T-helper 17 cell (primary cell): ENCODE measurements around the gene COG4. TPM values are rescaled to one million over a fixed set of nuclear protein-coding genes. Genes with fewer than 3 reads are reported as not detected.

ENCODE experiments used
- ATAC-seq: fragments of 150-1000 bp; cut with Tn5 transposase; 2 replicates; pipeline ENCODE4 v1.10.0; 2021; ENCODE audit warnings: mild to moderate bottlenecking, moderate library complexity
- DNase-seq, 3 donors: peaks; one replicate each; pipeline versions ENCODE4 v3.0.0 to v3.0.0-alpha.2; 2020 to 2021
- H3K9me3 ChIP-seq: one replicate; pipeline ENCODE4 v1.7.0; 2013; ENCODE audit warnings: low read length, mild to moderate bottlenecking; ENCODE audit not compliant: control insufficient read depth, poor library complexity, severe bottlenecking
- H3K27ac Mint-ChIP-seq: one replicate; pipeline ENCODE4 v1.8.0; 2022; ENCODE audit warnings: mild to moderate bottlenecking, moderate library complexity, mixed read lengths
- H3K27me3 Mint-ChIP-seq: one replicate; pipeline ENCODE4 v1.8.0; 2022; ENCODE audit warnings: mixed read lengths
- H3K36me3 Mint-ChIP-seq: one replicate; pipeline ENCODE4 v1.8.0; 2022; ENCODE audit warnings: low read depth, mixed read lengths
- H3K4me1 Mint-ChIP-seq: one replicate; pipeline ENCODE4 v1.8.0; 2022; ENCODE audit warnings: mild to moderate bottlenecking, mixed read lengths
- H3K4me3 Mint-ChIP-seq: one replicate; pipeline ENCODE4 v1.8.0; 2022; ENCODE audit warnings: mild to moderate bottlenecking, moderate library complexity, mixed read lengths
- total RNA-seq, 4 donors: library from RNA in 2 of 4; stranded (reverse) in 2 of 4; gene quantifications; one replicate each; pipeline ENCODE4 v1.2.3 and lab custom pipeline; 2022 to 2026

COG4 gene
- total RNA-seq, 2 donors from 2014 or later, result 26.3 to 54.0 TPM

DNA sequence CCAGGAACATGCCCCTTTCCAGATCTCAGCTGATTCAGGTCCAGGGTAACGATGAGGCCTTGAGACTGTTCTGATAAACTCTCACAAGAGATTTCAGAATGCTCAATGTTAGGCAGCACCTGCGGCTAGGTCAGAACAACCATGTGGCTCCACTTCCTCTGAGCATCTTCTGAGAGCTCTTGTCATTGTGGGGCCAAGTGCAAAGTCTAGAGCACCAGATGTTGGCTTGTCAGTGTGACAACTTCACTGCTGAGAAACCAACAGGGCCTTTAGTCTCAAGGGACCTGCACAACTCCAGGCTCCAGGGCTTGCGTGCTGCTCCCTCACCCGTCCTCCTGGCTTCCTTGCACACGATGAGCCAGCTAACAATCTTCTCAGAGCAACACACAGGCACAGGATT is 39.9 kb downstream of the COG4 start:
- ATAC-seq (no peak), DNase-seq (no peak)
- H3K27ac Mint-ChIP-seq, result peak overlapping the region; percentile 9
- peaks cover 5% of the 10 kb centered on the region for H3K4me1 Mint-ChIP-seq
- no peaks in the 10 kb centered on the region for H3K36me3 Mint-ChIP-seq
- no peaks in the 10 kb centered on the region for H3K9me3 ChIP-seq
- H3K4me3 Mint-ChIP-seq, result no peak overlapping the region
- H3K27me3 Mint-ChIP-seq, result no peaks in the 10 kb centered on the region

DNA sequence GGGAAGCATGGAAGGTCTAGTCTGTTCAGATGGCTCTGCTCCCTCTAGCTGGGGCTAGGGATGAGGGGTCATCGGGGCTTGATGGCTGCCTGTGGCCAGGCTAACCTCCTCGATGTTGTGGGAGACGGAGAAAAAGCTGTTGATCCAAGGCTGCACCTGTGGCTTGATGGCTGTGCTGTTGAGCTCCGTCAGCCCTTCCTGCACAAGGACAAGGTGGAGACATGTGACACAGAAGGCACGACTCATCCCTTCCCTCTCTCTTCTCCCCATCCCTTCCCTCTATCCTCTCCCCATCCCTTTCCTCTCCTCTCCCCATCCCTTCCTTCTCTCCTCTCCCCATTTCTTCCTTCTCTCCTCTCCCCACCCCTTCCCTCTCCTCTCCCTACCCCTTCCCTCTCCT is 40.7 kb downstream of the COG4 start:
- H3K27ac Mint-ChIP-seq, result peak overlapping the region; percentile 45
- H3K4me1 Mint-ChIP-seq, result peaks cover 10% of the 10 kb centered on the region
- no peaks in the 10 kb centered on the region for H3K27me3 Mint-ChIP-seq
- DNase-seq (no peak), ATAC-seq (no peak)
- H3K9me3 ChIP-seq, result no peaks in the 10 kb centered on the region
- H3K4me3 Mint-ChIP-seq, result no peak overlapping the region
- H3K36me3 Mint-ChIP-seq, result no peaks in the 10 kb centered on the region

DNA sequence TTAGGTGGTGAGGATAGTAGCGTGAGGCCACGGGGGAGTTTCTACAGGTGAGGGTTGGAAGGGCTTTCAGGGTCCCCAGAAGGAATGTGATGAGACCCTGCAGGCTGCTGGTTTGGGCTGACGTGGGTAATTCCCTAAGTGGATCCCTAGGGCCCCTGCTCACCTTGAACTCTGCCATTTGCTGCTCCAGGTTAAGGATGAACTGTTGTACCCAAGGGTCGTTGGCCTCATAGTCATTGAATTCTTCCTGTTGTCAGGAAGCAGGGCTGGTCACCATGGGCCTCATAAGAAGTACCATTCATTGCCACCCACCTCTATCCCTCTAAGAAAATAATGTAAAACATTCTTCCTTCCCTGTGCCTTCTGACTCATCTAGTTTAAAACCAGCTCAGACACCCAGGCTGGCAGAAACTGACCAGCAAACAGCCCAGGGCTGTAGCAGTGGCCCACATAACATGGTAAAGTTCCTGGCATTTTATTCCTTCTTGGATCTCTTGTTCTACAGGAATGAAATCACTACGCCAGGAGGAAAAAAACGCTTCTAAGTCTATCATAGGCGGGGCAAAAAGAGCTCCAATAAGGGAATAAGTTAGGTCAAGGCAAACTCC is 41.3 kb downstream of the COG4 start:
- H3K27me3 Mint-ChIP-seq, result no peaks in the 10 kb centered on the region
- no peaks in the 10 kb centered on the region for H3K36me3 Mint-ChIP-seq
- H3K27ac Mint-ChIP-seq, result peak overlapping the region; percentile 45
- no peak for DNase-seq
- H3K4me3 Mint-ChIP-seq, result no peak overlapping the region
- peaks cover 10% of the 10 kb centered on the region for H3K4me1 Mint-ChIP-seq
- no peaks in the 10 kb centered on the region for H3K9me3 ChIP-seq
- no peak for ATAC-seq

DNA sequence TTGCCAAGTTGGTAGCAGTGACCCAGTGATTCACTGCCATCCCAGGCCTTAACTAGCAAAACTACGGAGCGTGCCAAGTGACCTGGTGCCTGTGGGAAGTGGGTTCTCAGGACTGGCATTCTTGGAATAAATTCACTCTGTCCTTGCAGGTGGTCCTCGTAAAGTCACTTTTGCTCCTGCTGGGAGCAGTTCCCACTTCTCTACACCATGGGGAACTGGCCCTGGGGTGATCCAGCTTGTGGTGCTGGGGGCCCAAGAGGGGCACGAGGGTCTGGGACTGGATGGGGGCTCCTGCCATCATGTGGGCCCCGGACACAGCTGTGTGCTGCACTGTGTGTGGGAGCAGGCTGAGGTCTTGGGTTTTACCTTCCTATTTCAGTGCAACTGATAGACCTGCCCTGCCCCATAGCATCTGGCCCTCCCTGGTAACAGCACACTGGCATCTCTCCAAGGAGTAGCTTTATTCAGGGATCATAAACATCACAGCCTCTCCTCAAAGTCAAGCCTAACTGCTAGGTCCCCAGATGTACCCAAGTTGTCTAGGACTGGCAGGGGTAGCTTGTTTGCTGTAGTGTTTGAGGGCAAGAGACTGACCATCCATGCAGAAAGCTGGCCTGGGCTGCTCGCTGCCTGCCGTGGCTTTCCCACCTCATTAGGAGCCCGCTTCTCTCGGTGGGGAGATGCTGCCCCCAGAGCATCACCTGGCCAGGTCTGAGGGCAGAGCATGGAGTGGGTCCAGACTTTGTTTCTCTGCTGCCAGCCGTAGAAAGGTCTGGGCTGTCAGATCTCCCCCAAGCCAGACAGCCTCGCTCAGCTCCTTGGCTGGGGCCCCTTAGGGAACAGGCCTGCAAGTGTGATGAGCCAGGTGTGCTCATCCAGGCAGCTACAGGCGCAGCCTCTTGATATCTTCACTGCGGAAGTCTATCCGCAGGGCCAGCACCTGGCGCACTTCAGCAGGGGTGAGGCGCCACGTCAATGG is 42.9 kb downstream of the COG4 start:
- no peaks in the 10 kb centered on the region for H3K9me3 ChIP-seq
- DNase-seq, result no peak
- Mint-ChIP-seq H3K36me3 (no peaks in the 10 kb centered on the region), H3K27ac (no peak overlapping the region), H3K4me3 (no peak overlapping the region), H3K27me3 (no peaks in the 10 kb centered on the region), H3K4me1 (peaks cover 10% of the 10 kb centered on the region)
- no peak for ATAC-seq

DNA sequence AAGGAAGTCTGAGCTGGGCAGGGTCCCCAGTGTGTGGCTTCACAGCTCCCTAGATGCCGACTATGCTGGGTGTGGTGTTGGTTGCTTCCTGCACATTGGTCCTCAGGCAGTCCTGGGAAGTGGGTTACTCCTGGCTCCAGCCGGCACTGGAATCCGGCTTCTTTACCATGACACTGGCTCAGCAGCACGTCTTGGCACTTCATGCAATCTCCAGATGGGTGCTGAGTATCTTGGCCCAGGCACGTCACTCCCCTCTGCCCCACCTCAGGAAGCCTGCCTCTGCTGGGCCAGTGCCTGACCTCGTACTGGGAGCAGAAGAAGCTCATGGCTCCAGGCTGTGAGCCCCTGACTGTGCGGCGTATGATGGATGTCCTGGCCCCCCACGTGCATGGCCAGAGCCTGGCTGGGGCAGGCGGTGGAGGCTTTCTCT is 44.4 kb downstream of the COG4 start:
- Mint-ChIP-seq H3K4me1 (peaks cover 11% of the 10 kb centered on the region), H3K27ac (no peak overlapping the region), H3K4me3 (no peak overlapping the region), H3K27me3 (no peaks in the 10 kb centered on the region), H3K36me3 (no peaks in the 10 kb centered on the region)
- H3K9me3 ChIP-seq, result no peaks in the 10 kb centered on the region
- no peak for ATAC-seq
- no peak for DNase-seq

DNA sequence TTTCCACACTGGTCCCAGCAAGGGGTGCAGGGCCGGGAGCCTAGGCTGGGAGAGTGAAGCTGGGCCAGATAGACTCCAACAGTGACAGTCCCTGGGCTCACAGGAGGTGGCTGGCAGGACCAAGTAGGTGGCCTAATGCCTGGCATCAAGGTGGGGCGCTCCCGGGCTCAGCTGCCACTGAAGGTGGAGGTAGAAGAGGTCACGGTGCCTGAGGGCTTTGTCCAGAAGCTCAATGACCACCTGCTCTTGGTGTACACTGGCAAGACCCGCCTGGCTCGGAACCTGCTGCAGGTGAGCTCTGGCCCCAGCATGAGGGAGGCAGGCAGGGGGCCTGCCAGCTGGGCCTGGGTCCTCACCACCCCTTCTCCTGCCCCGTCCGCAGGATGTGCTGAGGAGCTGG is 45.2 kb downstream of the COG4 start:
- Mint-ChIP-seq H3K27me3 (no peaks in the 10 kb centered on the region), H3K4me1 (peaks cover 14% of the 10 kb centered on the region), H3K36me3 (no peaks in the 10 kb centered on the region), H3K27ac (peak overlapping the region; percentile 83), H3K4me3 (no peak overlapping the region)
- no peak for ATAC-seq
- no peak for DNase-seq
- no peaks in the 10 kb centered on the region for H3K9me3 ChIP-seq

DNA sequence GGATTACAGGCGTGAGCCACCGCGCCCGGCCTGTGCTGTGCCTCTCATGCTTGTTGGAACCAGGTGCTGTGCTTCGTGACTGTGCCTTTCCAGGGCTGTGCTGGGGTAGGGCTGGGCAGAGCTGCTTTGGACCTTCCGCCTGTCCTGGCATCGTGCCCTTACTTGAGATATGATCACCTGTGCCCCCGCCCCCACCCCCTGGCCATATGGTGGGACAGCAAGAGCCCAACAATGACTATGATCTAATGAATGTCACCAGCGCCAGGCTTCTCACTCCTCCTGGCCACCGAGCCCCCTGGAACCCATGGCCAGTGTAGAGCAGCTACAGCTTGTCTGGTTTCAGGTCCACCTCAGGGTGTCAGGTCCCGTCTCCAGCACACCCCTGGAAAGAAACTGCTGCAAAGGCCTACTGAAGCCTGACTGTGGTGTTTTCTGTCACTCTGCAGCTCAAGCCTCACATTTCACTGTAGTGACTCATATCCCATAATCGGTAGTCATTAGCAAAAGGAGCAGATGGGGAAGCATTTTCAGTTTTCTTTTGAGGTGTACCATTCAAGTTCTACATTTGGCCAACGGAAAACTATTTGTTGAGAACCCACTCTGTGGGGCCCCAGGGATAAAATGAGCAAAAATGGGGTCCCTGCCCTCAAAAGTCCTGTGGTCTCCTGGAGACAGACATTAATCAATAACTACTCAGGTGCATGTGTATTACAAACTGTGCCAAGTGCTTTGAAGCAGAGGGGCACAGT is 46.9 kb downstream of the COG4 start:
- Mint-ChIP-seq H3K4me1 (peaks cover 14% of the 10 kb centered on the region), H3K27ac (peak overlapping the region; percentile 83), H3K36me3 (no peaks in the 10 kb centered on the region), H3K4me3 (no peak overlapping the region), H3K27me3 (no peaks in the 10 kb centered on the region)
- H3K9me3 ChIP-seq, result no peaks in the 10 kb centered on the region
- ATAC-seq (no peak), DNase-seq (no peak)

DNA sequence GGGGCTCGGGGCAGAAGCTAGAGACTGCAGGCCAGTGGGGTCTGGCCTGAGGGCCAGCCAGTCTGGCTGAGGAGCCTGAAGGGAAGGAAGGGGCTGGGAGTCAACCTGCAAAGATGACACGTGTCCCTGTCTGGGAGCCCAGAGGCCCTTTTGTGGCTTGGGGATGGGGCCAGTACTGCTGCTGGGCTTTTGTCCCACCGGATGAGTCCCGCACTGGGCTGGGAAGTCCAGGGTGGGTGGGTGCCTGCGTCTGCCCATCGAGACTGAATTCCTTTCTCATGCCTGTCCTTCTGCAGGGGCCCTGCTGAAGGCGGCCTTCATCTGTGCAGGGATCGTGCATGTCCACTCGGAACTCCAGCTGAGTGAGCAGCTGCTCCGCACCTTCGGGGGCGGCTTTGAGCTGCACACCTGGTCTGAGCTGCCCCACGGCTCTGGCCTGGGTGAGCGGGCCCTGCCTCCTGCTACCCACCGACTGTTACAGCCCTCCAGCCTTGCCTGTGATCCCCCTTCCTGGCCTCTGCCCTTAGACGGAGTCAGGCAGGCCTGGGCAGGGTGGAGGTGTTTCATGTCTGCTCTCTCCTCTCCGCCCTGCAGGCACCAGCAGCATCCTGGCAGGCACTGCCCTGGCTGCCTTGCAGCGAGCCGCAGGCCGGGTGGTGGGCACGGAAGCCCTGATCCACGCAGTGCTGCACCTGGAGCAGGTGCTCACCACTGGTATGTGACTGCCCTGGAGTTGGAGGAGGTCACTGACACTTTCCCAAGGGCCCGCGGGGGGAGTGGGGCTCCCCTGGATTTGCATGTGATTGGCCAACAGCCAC is 48.1 kb downstream of the COG4 start:
- Mint-ChIP-seq H3K4me3 (peak overlapping the region; percentile 25), H3K27ac (no peak overlapping the region), H3K27me3 (no peaks in the 10 kb centered on the region), H3K36me3 (no peaks in the 10 kb centered on the region), H3K4me1 (peaks cover 14% of the 10 kb centered on the region)
- no peak for ATAC-seq
- H3K9me3 ChIP-seq, result no peaks in the 10 kb centered on the region
- DNase-seq, result no peak

DNA sequence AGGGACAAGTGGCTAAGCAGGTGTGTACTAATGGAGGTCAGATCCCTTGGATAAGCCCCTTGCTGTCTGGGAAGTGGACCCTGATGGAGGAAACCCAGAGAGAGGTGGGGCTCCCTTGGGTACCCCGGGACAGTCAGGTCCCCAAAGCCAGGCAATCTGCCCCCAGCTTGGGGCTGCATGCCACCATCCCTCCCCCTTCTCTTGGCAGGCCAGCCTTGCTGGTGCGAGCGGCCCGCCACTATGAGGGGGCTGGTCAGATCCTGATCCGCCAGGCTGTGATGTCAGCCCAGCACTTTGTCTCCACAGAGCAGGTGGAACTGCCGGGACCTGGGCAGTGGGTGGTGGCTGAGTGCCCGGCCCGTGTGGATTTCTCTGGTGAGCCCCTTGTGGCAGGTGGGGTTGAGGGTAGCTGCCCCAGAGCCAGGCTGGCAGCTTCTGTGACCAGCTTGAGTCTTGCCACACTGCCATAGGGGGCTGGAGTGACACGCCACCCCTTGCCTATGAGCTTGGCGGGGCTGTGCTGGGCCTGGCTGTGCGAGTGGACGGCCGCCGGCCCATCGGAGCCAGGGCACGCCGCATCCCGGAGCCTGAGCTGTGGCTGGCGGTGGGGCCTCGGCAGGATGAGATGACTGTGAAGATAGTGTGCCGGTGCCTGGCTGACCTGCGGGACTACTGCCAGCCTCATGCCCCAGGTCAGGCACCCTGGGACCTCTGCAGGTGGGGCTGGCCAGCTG is 48.9 kb downstream of the COG4 start:
- Mint-ChIP-seq H3K4me1 (peaks cover 14% of the 10 kb centered on the region), H3K36me3 (no peaks in the 10 kb centered on the region), H3K4me3 (no peak overlapping the region), H3K27ac (no peak overlapping the region), H3K27me3 (no peaks in the 10 kb centered on the region)
- DNase-seq (no peak), ATAC-seq (no peak)
- H3K9me3 ChIP-seq, result no peaks in the 10 kb centered on the region

DNA sequence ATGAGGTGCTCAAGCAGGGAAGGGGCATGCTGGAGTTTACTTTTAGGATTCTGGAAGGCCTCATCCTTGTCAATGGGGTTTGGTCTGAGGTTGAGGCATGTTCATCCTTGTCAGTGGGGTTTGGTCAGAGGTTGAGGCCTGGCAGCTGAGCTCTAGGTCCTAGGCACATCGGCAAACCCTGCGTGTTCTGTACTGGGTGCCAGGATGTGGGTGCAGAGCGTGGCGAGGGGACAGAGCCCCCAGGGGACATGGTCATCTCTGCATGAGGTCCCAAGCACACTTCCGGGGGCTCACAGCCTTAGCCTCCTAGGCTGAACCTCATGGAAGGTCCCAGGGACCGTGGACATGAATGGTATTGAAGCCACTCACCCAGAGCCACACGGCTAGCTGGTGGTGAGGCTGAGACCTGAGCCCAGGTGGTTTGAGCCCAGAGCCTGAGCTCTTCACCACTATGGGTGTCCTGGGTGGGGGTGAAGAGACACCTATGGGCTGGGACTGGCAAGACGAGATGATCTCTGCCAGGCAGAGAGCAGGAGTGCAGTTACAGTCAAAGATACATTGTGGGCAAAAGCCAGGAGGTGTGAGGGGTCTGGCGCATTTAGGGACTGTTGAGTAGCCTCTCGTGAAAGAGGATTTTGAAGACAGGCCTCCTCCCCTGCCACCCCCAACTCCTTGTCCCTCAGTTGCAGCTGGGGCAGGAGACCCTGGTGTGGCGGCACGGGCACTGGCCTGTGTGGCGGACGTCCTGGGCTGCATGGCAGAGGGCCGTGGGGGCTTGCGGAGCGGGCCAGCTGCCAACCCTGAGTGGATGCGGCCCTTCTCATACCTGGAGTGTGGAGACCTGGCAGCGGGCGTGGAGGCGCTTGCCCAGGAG is 49.7 kb downstream of the COG4 start:
- no peak for DNase-seq
- no peaks in the 10 kb centered on the region for H3K9me3 ChIP-seq
- no peak overlapping the region for H3K4me3 Mint-ChIP-seq
- H3K27ac Mint-ChIP-seq, result peak overlapping the region; percentile 56
- H3K36me3 Mint-ChIP-seq, result no peaks in the 10 kb centered on the region
- peaks cover 14% of the 10 kb centered on the region for H3K4me1 Mint-ChIP-seq
- H3K27me3 Mint-ChIP-seq, result no peaks in the 10 kb centered on the region
- no peak for ATAC-seq

DNA sequence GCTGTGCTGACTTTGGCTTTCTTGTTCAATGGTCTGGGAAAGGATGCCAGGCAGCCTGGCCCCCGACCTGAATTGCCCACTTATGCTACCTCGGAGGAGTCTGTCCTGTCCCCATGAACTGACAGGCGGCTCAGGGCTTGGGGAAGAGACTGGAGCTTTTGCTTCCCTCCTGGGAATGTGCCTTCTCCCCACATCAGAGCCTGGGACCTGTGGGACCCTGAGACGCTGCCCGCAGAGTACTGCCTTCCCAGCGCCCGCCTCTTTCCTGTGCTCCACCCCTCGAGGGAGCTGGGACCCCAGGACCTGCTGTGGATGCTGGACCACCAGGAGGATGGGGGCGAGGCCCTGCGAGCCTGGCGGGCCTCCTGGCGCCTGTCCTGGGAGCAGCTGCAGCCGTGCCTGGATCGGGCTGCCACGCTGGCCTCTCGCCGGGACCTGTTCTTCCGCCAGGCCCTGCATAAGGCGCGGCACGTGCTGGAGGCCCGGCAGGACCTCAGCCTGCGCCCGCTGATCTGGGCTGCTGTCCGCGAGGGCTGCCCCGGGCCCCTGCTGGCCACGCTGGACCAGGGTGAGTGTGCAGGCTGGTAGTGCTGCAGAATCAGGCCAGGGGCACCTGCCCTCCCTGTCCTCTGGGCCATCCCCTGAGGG is 50.4 kb downstream of the COG4 start:
- Mint-ChIP-seq H3K27me3 (no peaks in the 10 kb centered on the region), H3K4me3 (no peak overlapping the region), H3K36me3 (no peaks in the 10 kb centered on the region), H3K27ac (no peak overlapping the region), H3K4me1 (peaks cover 9% of the 10 kb centered on the region)
- ATAC-seq (no peak), DNase-seq (no peak)
- H3K9me3 ChIP-seq, result no peaks in the 10 kb centered on the region
